OCI-LY3 (cell line): ENCODE measurements around the gene GSS.

Experiments
- H2AFZ ChIP-seq: fragments of 200-600, 300-600 bp; shearing (Covaris generic); 2 replicates; pipeline ENCODE4 v1.6.0; 2014; ENCODE audit warnings: antibody characterized with exemption, low read depth, low read length
- H3K27ac ChIP-seq: fragments of 200-600, 300-600 bp; sonication (generic); 2 replicates; pipeline ENCODE4 v1.5.1; 2014; ENCODE audit warnings: mild to moderate bottlenecking, low read length, moderate library complexity, mixed read lengths
- H3K27me3 ChIP-seq: fragments of 200-600, 300-600 bp; sonication (generic); 2 replicates; pipeline ENCODE4 v1.6.1; 2014; ENCODE audit warnings: low read depth, low read length, mixed read lengths
- H3K36me3 ChIP-seq: fragments of 200-600, 300-600 bp; sonication (generic); replicated peaks from 2 replicates; pipeline ENCODE3; 2014; ENCODE audit warnings: low read depth, low read length, mixed read lengths
- H3K4me1 ChIP-seq: fragments of 300-600, 200-600 bp; sonication (generic); 2 replicates; pipeline ENCODE4 v1.6.1; 2014; ENCODE audit warnings: low read length, mixed read lengths
- H3K4me2 ChIP-seq: fragments of 200-600, 300-600 bp; sonication (generic); 2 replicates; pipeline ENCODE4 v1.6.1; 2014; ENCODE audit warnings: low read length, mixed read lengths
- H3K4me3 ChIP-seq: fragments of 300-600, 200-600 bp; sonication (generic); 2 replicates; pipeline ENCODE4 v1.5.1; 2014; ENCODE audit warnings: antibody characterized with exemption, mild to moderate bottlenecking, low read length, moderate library complexity
- H3K79me2 ChIP-seq: fragments of 300-600, 200-600 bp; shearing (Covaris generic); 2 replicates; pipeline ENCODE4 v1.6.1; 2014; ENCODE audit warnings: mild to moderate bottlenecking, low read length, mixed read lengths
- H3K9ac ChIP-seq: fragments of 300-600, 200-600 bp; shearing (Covaris generic); 2 replicates; pipeline ENCODE4 v1.6.0; 2014; ENCODE audit warnings: mild to moderate bottlenecking, low read length, moderate library complexity
- H3K9me3 ChIP-seq: fragments of 200-600, 300-600 bp; shearing (Covaris generic); 2 replicates; pipeline ENCODE4 v1.6.1; 2014; ENCODE audit warnings: low read length, mixed read lengths; ENCODE audit not compliant: insufficient read depth
- H4K20me1 ChIP-seq: fragments of 200-600, 300-600 bp; sonication (generic); 2 replicates; pipeline ENCODE4 v1.6.1; 2016; ENCODE audit warnings: low read length, mixed read lengths; ENCODE audit not compliant: insufficient read depth
- EZH2phosphoT487 ChIP-seq: fragments of 200-600 bp; shearing (Covaris generic); IDR thresholded peaks from 2 replicates; pipeline ENCODE4 v1.6.1; 2018; ENCODE audit warnings: antibody characterized with exemption, mixed run types, low read depth
- TF ChIP-seq, protein P1 (sequence below): fragments of 200-600, 300-600 bp; sonication (generic); IDR thresholded peaks from 2 replicates; pipeline ENCODE4 v1.5.1; 2014; ENCODE audit warnings: antibody characterized with exemption, low read length, low read depth

GSS gene

GRCh38 chr20:34989118-34989517, 33.5 kb upstream of the GSS start:
- H3K79me2 ChIP-seq = no peaks in the 10 kb centered on the region
- no peaks in the 10 kb centered on the region for H4K20me1 ChIP-seq
- H3K4me3 ChIP-seq = no peak overlapping the region
- H3K4me1 ChIP-seq = no peaks in the 10 kb centered on the region
- peaks cover 13% of the 10 kb centered on the region for H3K36me3 ChIP-seq
- no peak overlapping the region for H3K4me2 ChIP-seq
- no peak overlapping the region for H3K9ac ChIP-seq
- H2AFZ ChIP-seq = no peak overlapping the region
- peaks cover 2% of the 10 kb centered on the region; the same call in 1 of the 2 replicates for H3K27me3 ChIP-seq
- no peak overlapping the region for H3K27ac ChIP-seq
- no peak for TF ChIP-seq EZH2phosphoT487
- TF ChIP-seq, protein P1, sequence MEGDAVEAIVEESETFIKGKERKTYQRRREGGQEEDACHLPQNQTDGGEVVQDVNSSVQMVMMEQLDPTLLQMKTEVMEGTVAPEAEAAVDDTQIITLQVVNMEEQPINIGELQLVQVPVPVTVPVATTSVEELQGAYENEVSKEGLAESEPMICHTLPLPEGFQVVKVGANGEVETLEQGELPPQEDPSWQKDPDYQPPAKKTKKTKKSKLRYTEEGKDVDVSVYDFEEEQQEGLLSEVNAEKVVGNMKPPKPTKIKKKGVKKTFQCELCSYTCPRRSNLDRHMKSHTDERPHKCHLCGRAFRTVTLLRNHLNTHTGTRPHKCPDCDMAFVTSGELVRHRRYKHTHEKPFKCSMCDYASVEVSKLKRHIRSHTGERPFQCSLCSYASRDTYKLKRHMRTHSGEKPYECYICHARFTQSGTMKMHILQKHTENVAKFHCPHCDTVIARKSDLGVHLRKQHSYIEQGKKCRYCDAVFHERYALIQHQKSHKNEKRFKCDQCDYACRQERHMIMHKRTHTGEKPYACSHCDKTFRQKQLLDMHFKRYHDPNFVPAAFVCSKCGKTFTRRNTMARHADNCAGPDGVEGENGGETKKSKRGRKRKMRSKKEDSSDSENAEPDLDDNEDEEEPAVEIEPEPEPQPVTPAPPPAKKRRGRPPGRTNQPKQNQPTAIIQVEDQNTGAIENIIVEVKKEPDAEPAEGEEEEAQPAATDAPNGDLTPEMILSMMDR = no peak
- no peaks in the 10 kb centered on the region for H3K9me3 ChIP-seq

DNA sequence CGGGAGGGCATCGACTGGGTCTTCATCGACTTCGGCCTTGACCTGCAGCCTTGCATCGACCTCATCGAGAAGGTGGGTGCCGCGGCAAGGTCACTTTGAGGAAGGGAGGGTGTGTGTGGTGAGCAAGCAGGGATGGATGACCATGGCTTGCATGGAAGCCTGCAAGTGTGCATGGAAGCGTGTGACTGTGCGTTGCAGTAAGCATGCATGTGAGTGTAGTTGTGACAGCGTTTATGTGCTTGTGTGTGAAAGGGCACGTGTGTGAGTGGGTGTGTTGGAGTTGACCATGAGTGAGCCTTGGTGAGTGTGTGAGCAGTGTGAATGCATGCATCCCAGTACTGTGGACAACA, 32.6 kb upstream of the GSS start:
- Histone ChIP-seq H3K4me3 (no peak overlapping the region), H3K9me3 (no peaks in the 10 kb centered on the region), H3K9ac (no peak overlapping the region), H4K20me1 (no peaks in the 10 kb centered on the region), H3K36me3 (peaks cover 6% of the 10 kb centered on the region), H3K4me1 (no peaks in the 10 kb centered on the region), H3K27me3 (peaks cover 4% of the 10 kb centered on the region; the same call in 1 of the 2 replicates), H2AFZ (no peak overlapping the region), H3K4me2 (no peak overlapping the region), H3K79me2 (no peaks in the 10 kb centered on the region), H3K27ac (no peak overlapping the region)
- no peak for TF ChIP-seq EZH2phosphoT487
- TF ChIP-seq, protein P1 = no peak

DNA sequence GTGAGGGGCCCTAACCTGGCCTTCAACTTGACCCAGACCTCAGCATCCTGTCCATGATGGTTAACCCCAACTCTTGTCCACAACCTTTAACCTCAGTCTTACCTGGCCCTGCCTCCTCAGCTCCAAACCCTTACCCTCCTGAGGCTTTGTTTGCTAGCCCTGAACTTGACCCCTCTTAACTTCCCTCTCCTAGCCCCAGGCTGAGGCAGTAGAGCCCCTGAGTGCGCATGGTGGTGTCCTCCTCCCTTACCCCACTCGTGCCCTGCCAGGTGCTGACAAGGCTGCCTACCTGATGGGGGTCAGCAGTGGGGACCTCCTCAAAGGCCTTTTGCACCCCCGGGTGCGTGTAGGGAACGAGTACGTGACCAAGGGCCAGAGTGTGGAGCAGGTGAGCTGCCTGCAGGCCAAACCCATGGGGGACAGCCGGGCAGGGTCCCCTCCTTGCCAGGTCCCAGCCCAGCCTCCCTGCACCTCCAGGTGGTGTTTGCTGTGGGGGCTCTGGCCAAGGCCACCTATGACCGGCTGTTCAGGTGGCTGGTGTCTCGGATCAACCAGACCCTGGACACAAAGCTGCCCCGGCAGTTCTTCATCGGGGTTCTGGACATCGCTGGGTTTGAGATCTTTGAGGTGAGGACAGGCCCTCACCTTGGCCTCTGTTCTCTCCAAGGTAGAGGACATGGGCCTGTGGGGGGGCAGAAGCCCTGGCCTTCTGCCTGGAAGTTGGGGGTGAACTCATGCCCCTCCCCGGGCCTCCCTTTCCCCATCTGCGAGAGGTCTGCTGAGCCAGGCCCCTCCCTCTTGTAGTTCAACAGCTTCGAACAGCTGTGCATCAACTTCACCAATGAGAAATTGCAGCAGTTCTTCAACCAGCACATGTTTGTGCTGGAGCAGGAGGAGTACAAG, 31.9 kb upstream of the GSS start:
- no peaks in the 10 kb centered on the region for H3K4me1 ChIP-seq
- H3K4me2 ChIP-seq = no peak overlapping the region
- H4K20me1 ChIP-seq = no peaks in the 10 kb centered on the region
- H3K79me2 ChIP-seq = no peaks in the 10 kb centered on the region
- H3K27me3 ChIP-seq = peaks cover 4% of the 10 kb centered on the region; the same call in 1 of the 2 replicates
- no peak overlapping the region for H3K27ac ChIP-seq
- no peaks in the 10 kb centered on the region for H3K9me3 ChIP-seq
- TF ChIP-seq, protein P1 = no peak
- no peak for TF ChIP-seq EZH2phosphoT487
- H3K9ac ChIP-seq = no peak overlapping the region
- H3K4me3 ChIP-seq = no peak overlapping the region
- no peak overlapping the region for H2AFZ ChIP-seq
- H3K36me3 ChIP-seq = peaks cover 2% of the 10 kb centered on the region

DNA sequence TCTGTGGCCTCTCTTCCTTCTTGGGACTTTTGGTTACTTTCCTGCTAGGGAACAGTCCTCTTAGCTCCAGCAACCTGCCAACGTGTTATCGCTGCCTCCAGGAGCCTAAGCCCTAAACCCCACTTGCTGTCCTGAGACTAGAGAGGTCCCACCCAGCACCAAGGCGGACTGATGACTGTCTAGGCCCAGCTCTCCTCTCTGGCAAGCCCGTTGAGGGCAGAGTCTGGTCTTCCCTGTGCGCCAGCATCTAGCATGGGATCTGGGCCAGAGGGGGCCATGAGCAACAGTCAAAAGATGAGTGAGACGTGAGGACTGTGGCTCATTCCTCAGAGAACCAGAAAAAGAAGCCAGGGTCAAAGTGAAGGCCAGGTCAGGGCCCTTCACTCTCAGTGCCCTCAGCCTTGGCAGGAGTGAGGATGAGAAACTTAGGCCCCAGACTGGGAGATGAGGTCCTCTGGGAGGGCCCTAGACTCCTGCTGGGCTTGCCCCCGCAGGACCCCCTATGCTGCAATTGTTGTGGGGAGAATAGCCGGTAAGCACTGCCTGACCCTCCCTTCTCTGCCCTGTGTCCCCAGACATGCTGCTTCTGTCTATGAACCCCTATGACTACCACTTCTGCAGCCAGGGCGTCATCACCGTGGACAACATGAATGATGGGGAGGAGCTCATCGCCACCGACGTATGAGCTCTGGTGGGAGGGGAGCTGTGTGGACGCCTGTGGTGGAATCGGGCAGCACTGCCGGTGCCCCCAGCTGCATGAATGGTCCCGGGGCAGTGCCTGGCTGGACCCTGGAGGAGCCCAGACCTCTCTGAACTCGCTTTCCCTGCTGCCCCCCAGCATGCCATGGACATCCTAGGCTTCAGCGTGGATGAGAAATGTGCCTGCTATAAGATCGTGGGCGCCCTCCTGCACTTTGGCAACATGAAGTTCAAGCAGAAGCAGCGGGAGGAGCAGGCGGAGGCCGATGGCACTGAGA, 31.0 kb upstream of the GSS start:
- Histone ChIP-seq H3K27me3 (peaks cover 4% of the 10 kb centered on the region; the same call in 1 of the 2 replicates), H3K9me3 (no peaks in the 10 kb centered on the region), H3K4me1 (no peaks in the 10 kb centered on the region), H4K20me1 (no peaks in the 10 kb centered on the region), H3K4me2 (no peak overlapping the region), H3K4me3 (no peak overlapping the region), H3K9ac (no peak overlapping the region), H3K27ac (no peak overlapping the region), H2AFZ (no peak overlapping the region), H3K79me2 (no peaks in the 10 kb centered on the region), H3K36me3 (peaks cover 2% of the 10 kb centered on the region)
- no peak for TF ChIP-seq EZH2phosphoT487
- TF ChIP-seq, protein P1 = no peak
